GM18867 (cell line): ENCODE data around the gene FRAS1.
"Not testable (repeated sequence)": the region's sequence is repeated elsewhere in the genome, so short reads cannot be mapped to it uniquely, and the experiment has no call there.

Experiments
- ATAC-seq: cut with Tn5 transposase; IDR thresholded peaks from one replicate; pipeline ENCODE4 v1.9.1; 2021; ENCODE audit warnings: mild to moderate bottlenecking, moderate library complexity; ENCODE audit not compliant: unreplicated experiment

FRAS1 gene

GRCh38 chr4:78165758-78166157 lies 108.6 kb downstream of the FRAS1 start:
- no peak for ATAC-seq

- ATAC-seq: no peak
Observed at GRCh38 chr4:78166622-78167021, 109.5 kb downstream of the FRAS1 start.

- ATAC-seq: no peak
Observed at GRCh38 chr4:78167510-78167909, 110.4 kb downstream of the FRAS1 start.

GRCh38 chr4:78168029-78168428 lies 110.9 kb downstream of the FRAS1 start:
- no peak for ATAC-seq

- no peak for ATAC-seq
Observed at GRCh38 chr4:78169728-78170127, 112.6 kb downstream of the FRAS1 start.

- no peak for ATAC-seq
Observed at GRCh38 chr4:78171482-78171881, 114.4 kb downstream of the FRAS1 start.

GRCh38 chr4:78174891-78175290 lies 117.8 kb downstream of the FRAS1 start:
- no peak for ATAC-seq

- ATAC-seq: no peak
Observed at GRCh38 chr4:78179196-78179595, 122.1 kb downstream of the FRAS1 start.

- not testable (repeated sequence) for ATAC-seq
Observed at GRCh38 chr4:78181681-78182234, 124.6 kb downstream of the FRAS1 start.

- no peak for ATAC-seq
Observed at GRCh38 chr4:78184584-78184983, 127.5 kb downstream of the FRAS1 start.

GRCh38 chr4:78185117-78185516 lies 128.0 kb downstream of the FRAS1 start:
- ATAC-seq: no peak

GRCh38 chr4:78186597-78187543 lies 129.7 kb downstream of the FRAS1 start:
- ATAC-seq: no peak

- ATAC-seq: no peak
Observed at GRCh38 chr4:78190068-78190467, 132.9 kb downstream of the FRAS1 start.

GRCh38 chr4:78190595-78190994 lies 133.5 kb downstream of the FRAS1 start:
- no peak for ATAC-seq

GRCh38 chr4:78197947-78198346 lies 140.8 kb downstream of the FRAS1 start:
- no peak for ATAC-seq

GRCh38 chr4:78199984-78200383 lies 142.9 kb downstream of the FRAS1 start:
- no peak for ATAC-seq

GRCh38 chr4:78200949-78201348 lies 143.8 kb downstream of the FRAS1 start:
- no peak for ATAC-seq

GRCh38 chr4:78204176-78204575 lies 147.1 kb downstream of the FRAS1 start:
- ATAC-seq: no peak

- ATAC-seq: no peak
Observed at GRCh38 chr4:78205591-78205990, 148.5 kb downstream of the FRAS1 start.

- ATAC-seq: no peak
Observed at GRCh38 chr4:78207541-78207940, 150.4 kb downstream of the FRAS1 start.

- no peak for ATAC-seq
Observed at GRCh38 chr4:78207951-78208350, 150.8 kb downstream of the FRAS1 start.

- not testable (repeated sequence) for ATAC-seq
Observed at GRCh38 chr4:78208896-78209295, 151.8 kb downstream of the FRAS1 start.
